ENCODE data around the gene PCNT.

PCNT gene

DNA sequence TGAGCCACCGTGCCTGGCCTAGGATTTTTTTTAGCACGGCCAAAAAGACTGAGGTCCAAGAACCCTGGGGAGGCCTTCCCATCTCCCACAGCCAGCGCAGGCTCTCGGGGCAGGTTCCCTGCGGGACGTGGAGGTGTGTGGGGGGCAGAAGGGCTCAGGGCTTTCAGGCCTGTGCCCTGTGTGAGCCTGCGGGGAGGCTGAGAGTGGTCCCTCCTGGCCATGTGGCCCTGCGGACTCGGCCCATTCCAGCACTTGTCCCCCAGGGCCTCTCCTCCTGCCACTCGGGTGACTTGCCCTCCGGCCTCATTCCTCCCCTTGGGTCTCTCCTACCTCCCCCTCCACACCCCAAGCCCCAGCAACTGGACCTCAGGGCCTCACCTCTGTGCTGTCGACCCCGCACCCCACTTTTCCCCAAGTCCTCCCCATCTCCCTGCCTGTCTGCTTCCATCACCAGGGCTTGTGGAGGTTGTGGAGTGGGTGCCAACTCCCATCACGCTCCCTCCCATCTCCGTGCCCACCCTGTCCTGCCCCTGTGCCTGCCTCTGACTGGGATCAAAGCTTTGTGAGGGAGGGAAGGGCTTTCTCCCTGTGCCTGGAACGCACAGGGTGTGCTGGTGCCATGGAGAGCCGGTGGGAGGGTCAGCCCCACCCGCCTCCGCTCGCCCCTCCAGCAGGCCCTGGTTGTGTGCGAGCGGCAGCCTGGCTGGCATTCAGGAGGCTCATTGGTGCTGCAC lies 102.5 kb downstream of the PCNT start:
- no peaks in the 10 kb centered on the region for H3K79me2 ChIP-seq (ENCODE audit: control insufficient read depth, low read length)
- TF ChIP-seq EZH2phosphoT487 (IDR thresholded peaks at IDR 0.05; ENCODE audit: borderline replicate concordance, low read length) = no peak
- no peak for TF ChIP-seq CTCF (IDR thresholded peaks at IDR 0.05; ENCODE audit: low read depth, low read length, poor library complexity, severe bottlenecking)
- no peaks in the 10 kb centered on the region for H3K27me3 ChIP-seq (ENCODE audit: control insufficient read depth, low read length)
- no peaks in the 10 kb centered on the region for H3K9me2 ChIP-seq (replicated peaks; ENCODE audit: control insufficient read depth, low read length)
- H3K4me2 ChIP-seq (ENCODE audit: low read length) = no peak overlapping the region
- no peaks in the 10 kb centered on the region for H3K9me3 ChIP-seq (ENCODE audit: control insufficient read depth, insufficient read depth, low read length)
- H3K27ac ChIP-seq (ENCODE audit: low read depth, low read length) = no peak overlapping the region
- H3F3A ChIP-seq (ENCODE audit: control insufficient read depth, insufficient read depth) = no peaks in the 10 kb centered on the region
- peaks cover 10% of the 10 kb centered on the region for H3K4me1 ChIP-seq (ENCODE audit: control insufficient read depth, low read length)
- no peaks in the 10 kb centered on the region for H4K20me1 ChIP-seq (ENCODE audit: control insufficient read depth, insufficient read depth, low read depth, low read length)
- H3K36me3 ChIP-seq (ENCODE audit: control insufficient read depth, low read length) = peaks cover 52% of the 10 kb centered on the region
- H3K4me3 ChIP-seq (ENCODE audit: low read length) = no peak overlapping the region

DNA sequence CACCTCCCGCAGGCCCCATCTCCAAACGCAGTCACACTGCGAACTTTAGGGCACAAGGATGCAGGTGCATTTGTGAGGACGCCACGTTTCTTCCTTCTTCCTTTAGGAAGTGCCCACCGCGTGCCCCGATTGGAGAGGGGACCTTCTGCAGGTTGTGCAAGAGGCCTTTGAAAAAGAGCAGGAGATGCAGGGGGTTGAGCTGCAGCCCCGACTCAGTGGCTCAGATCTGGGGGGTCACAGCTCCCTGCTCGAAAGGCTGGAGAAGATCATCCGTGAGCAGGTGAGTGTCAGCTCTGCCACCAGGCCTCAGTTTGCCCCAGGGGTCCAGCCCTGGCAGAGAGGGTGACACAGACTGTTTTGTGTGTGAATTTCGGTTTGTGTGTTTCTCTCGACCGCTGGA lies 103.6 kb downstream of the PCNT start:
- no peaks in the 10 kb centered on the region for H3K9me3 ChIP-seq (ENCODE audit: control insufficient read depth, insufficient read depth, low read length)
- H4K20me1 ChIP-seq (ENCODE audit: control insufficient read depth, insufficient read depth, low read depth, low read length) = no peaks in the 10 kb centered on the region
- H3K4me3 ChIP-seq (ENCODE audit: low read length) = no peak overlapping the region
- peaks cover 8% of the 10 kb centered on the region for H3K4me1 ChIP-seq (ENCODE audit: control insufficient read depth, low read length)
- no peaks in the 10 kb centered on the region for H3K79me2 ChIP-seq (ENCODE audit: control insufficient read depth, low read length)
- no peak overlapping the region for H3K27ac ChIP-seq (ENCODE audit: low read depth, low read length)
- H3K36me3 ChIP-seq (ENCODE audit: control insufficient read depth, low read length) = peaks cover 52% of the 10 kb centered on the region
- no peaks in the 10 kb centered on the region for H3K9me2 ChIP-seq (replicated peaks; ENCODE audit: control insufficient read depth, low read length)
- H3K27me3 ChIP-seq (ENCODE audit: control insufficient read depth, low read length) = no peaks in the 10 kb centered on the region
- no peak overlapping the region for H3K4me2 ChIP-seq (ENCODE audit: low read length)
- H3F3A ChIP-seq (ENCODE audit: control insufficient read depth, insufficient read depth) = no peaks in the 10 kb centered on the region
- TF ChIP-seq CTCF (IDR thresholded peaks at IDR 0.05; ENCODE audit: low read depth, low read length, poor library complexity, severe bottlenecking) = no peak
- no peak for TF ChIP-seq EZH2phosphoT487 (IDR thresholded peaks at IDR 0.05; ENCODE audit: borderline replicate concordance, low read length)

GRCh38 chr21:46428286-46428685 lies 104.3 kb downstream of the PCNT start:
- Histone ChIP-seq H3K27me3 (ENCODE audit: control insufficient read depth, low read length) (no peaks in the 10 kb centered on the region), H3F3A (ENCODE audit: control insufficient read depth, insufficient read depth) (no peaks in the 10 kb centered on the region)

More at GRCh38 chr21:46428286-46428685, 104.3 kb downstream of the PCNT start:
- Histone ChIP-seq H3K79me2 (ENCODE audit: control insufficient read depth, low read length) (no peaks in the 10 kb centered on the region), H3K9me2 (replicated peaks; ENCODE audit: control insufficient read depth, low read length) (no peaks in the 10 kb centered on the region), H3K4me3 (ENCODE audit: low read length) (no peak overlapping the region), H3K4me1 (ENCODE audit: control insufficient read depth, low read length) (peaks cover 2% of the 10 kb centered on the region), H3K36me3 (ENCODE audit: control insufficient read depth, low read length) (peaks cover 52% of the 10 kb centered on the region), H3K27ac (ENCODE audit: low read depth, low read length) (no peak overlapping the region), H4K20me1 (ENCODE audit: control insufficient read depth, insufficient read depth, low read depth, low read length) (no peaks in the 10 kb centered on the region), H3K9me3 (ENCODE audit: control insufficient read depth, insufficient read depth, low read length) (no peaks in the 10 kb centered on the region), H3K4me2 (ENCODE audit: low read length) (no peak overlapping the region)
- TF ChIP-seq EZH2phosphoT487 (IDR thresholded peaks at IDR 0.05; ENCODE audit: borderline replicate concordance, low read length) (no peak), CTCF (IDR thresholded peaks at IDR 0.05; ENCODE audit: low read depth, low read length, poor library complexity, severe bottlenecking) (no peak)

Data from DOHH2 (cell line).